ENCODE measurements around the gene KIF26A. TPM values are rescaled to one million over a fixed set of nuclear protein-coding genes. Genes with fewer than 3 reads are reported as not detected.

The KIF26A gene
- total and polyA plus RNA-seq, 2 of the 4 experiments (the other 2 are of a cell fraction) = not detected

DNA sequence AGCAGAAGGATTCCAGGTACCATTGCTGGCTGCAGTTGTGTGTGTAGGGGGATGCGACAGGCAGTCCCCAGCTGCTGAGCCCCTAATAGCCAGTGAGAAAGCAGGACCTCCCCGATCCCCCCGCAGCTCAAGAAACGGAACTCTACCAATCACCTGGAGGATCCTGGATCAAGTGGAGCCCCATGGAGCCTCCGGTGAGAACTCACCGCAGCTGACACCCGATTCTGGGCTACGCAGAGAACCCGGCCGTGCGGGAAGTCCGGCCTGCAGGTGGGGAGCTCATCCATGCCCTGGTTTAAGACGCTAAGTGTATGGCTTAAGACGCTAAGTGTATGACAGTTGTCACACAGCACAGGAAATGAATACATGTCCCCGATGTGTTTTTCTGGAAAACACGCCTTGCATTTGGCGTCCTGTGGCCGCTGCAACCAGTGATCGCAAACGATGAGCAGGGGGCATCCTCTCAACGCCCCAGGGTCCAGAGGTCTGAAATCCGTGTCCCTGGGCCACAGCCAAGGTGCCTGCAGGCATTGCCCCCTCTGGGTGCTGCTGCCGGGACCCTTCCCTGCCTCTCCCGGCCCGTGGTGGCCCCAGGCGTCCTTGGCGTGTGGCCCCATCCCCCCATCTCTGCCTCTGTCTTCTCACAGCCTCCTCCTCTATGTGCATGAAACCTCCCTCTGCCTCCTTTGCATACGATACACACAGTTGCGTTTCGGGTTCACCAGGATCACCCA lies 75.1 kb downstream of the KIF26A start:
- in situ Hi-C loops (cut with MboI; ENCODE audit: low sequenced_read_pairs) = no loop called here
- Histone ChIP-seq H3K18ac (ENCODE audit: low read depth, low read length) (no peak overlapping the region), H3K36me3 (ENCODE audit: control insufficient read depth, insufficient read depth, low read length) (no peaks in the 10 kb centered on the region), H3K4me3 (ENCODE audit: insufficient read depth, low read depth, low read length) (no peak overlapping the region), H4K91ac (ENCODE audit: insufficient read depth, low read depth, low read length) (no peak overlapping the region), H2AK5ac (ENCODE audit: low read depth, low read length) (no peak overlapping the region), H4K20me1 (ENCODE audit: insufficient read depth, low read length) (no peaks in the 10 kb centered on the region), H3K4me2 (ENCODE audit: low read depth, low read length) (no peak overlapping the region), H3K4ac (ENCODE audit: low read depth, low read length) (no peak overlapping the region), H3K27ac (ENCODE audit: insufficient read depth, low read length) (no peak overlapping the region), H3K9me3 (ENCODE audit: control insufficient read depth, insufficient read depth, low read length) (peaks cover 51% of the 10 kb centered on the region), H4K5ac (ENCODE audit: low read depth, low read length) (no peak overlapping the region), H3K56ac (ENCODE audit: extremely low read depth, insufficient read depth, low read length) (no peak overlapping the region), H2BK15ac (ENCODE audit: low read depth, low read length) (no peak overlapping the region), H3K79me1 (ENCODE audit: low read depth in 1 of 2, low read length in 2 of 2) (no peaks in the 10 kb centered on the region), H2BK20ac (ENCODE audit: low read depth, low read length) (no peak overlapping the region), H2AFZ (replicated peaks; ENCODE audit: low read length, poor library complexity) (no peak overlapping the region), H4K8ac (ENCODE audit: low read depth in 2 of 2, low read length in 2 of 2) (no peak overlapping the region), H3K9ac (ENCODE audit: low read depth, low read length) (no peak overlapping the region), H3K14ac (replicated peaks; ENCODE audit: low read depth, low read length) (no peak overlapping the region), H2AK9ac (replicated peaks; ENCODE audit: low read depth, low read length, poor library complexity) (no peak overlapping the region), H3K27me3 (ENCODE audit: control insufficient read depth, insufficient read depth, low read length) (no peaks in the 10 kb centered on the region), H2BK5ac (ENCODE audit: low read depth, low read length, poor library complexity, severe bottlenecking) (no peak overlapping the region), H2BK120ac (ENCODE audit: low read depth, low read length) (no peak overlapping the region), H3K23ac (ENCODE audit: low read depth, low read length) (no peak overlapping the region), H3K9me1 (ENCODE audit: insufficient read depth, low read length) (no peaks in the 10 kb centered on the region), H3K4me1 (ENCODE audit: control insufficient read depth, insufficient read depth, low read length) (no peaks in the 10 kb centered on the region)
- DNase-seq (no peak), ATAC-seq (ENCODE audit: low read depth) (no peak)
- no TSS peak for BruUV-seq (replicated peaks)
- TF ChIP-seq CHD1 (IDR thresholded peaks at IDR 0.05; ENCODE audit: low read depth, low read length) = no peak
- TF ChIP-seq POLR2A (IDR thresholded peaks at IDR 0.05; ENCODE audit: low read depth, low read length) = no peak
- TF ChIP-seq MAFK (IDR thresholded peaks at IDR 0.05; ENCODE audit: low read depth, low read length) = no peak
- TF ChIP-seq, protein P1, sequence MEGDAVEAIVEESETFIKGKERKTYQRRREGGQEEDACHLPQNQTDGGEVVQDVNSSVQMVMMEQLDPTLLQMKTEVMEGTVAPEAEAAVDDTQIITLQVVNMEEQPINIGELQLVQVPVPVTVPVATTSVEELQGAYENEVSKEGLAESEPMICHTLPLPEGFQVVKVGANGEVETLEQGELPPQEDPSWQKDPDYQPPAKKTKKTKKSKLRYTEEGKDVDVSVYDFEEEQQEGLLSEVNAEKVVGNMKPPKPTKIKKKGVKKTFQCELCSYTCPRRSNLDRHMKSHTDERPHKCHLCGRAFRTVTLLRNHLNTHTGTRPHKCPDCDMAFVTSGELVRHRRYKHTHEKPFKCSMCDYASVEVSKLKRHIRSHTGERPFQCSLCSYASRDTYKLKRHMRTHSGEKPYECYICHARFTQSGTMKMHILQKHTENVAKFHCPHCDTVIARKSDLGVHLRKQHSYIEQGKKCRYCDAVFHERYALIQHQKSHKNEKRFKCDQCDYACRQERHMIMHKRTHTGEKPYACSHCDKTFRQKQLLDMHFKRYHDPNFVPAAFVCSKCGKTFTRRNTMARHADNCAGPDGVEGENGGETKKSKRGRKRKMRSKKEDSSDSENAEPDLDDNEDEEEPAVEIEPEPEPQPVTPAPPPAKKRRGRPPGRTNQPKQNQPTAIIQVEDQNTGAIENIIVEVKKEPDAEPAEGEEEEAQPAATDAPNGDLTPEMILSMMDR (conservative IDR thresholded peaks at IDR 0.05; ENCODE audit: low read depth, low read length) = no peak
- no peak for TF ChIP-seq CEBPB (IDR thresholded peaks at IDR 0.05; ENCODE audit: low read depth, low read length)
- TF ChIP-seq BHLHE40 (IDR thresholded peaks at IDR 0.05; ENCODE audit: low read depth, low read length) = no peak
- TF ChIP-seq MAZ (IDR thresholded peaks at IDR 0.05; ENCODE audit: borderline replicate concordance, low read depth, low read length) = no peak
- no peak for TF ChIP-seq RCOR1 (IDR thresholded peaks at IDR 0.05; ENCODE audit: insufficient replicate concordance, low read length)
- no peak for TF ChIP-seq FOS (IDR thresholded peaks at IDR 0.05; ENCODE audit: low read depth, low read length)
- no peak for TF ChIP-seq RAD21 (IDR thresholded peaks at IDR 0.05; ENCODE audit: low read length)
- TF ChIP-seq, protein P2, sequence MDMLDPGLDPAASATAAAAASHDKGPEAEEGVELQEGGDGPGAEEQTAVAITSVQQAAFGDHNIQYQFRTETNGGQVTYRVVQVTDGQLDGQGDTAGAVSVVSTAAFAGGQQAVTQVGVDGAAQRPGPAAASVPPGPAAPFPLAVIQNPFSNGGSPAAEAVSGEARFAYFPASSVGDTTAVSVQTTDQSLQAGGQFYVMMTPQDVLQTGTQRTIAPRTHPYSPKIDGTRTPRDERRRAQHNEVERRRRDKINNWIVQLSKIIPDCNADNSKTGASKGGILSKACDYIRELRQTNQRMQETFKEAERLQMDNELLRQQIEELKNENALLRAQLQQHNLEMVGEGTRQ (IDR thresholded peaks at IDR 0.05; ENCODE audit: low read depth, low read length) = no peak
- no peak for TF ChIP-seq SMC3 (IDR thresholded peaks at IDR 0.05; ENCODE audit: low read depth, low read length)
- 73% methylated on average over 15 of the region's 30 CpGs; no CpG with 5 or more reads in 1 of the 2 experiments for WGBS, 2 experiments (ENCODE audit: extremely low coverage in 2 of 2, insufficient read length in 1 of 2)
- POLR2A ChIA-PET (ENCODE audit: unreplicated experiment) = no interaction called here
- intact Hi-C loops (cut with micrococcal nuclease) = no loop called here
- dilution Hi-C loops (cut with HindIII; ENCODE audit: low sequenced_read_pairs, unreplicated experiment) = no loop called here
- CTCF ChIA-PET = no interaction called here

Data from IMR-90 (cell line).